Measurements from ENCODE around the gene MN1. TPM values are rescaled to one million over a fixed set of nuclear protein-coding genes. Genes with fewer than 3 reads are reported as not detected.

The MN1 gene
- total RNA-seq, 1 donor from 2014 or later, result 0.23 TPM

DNA sequence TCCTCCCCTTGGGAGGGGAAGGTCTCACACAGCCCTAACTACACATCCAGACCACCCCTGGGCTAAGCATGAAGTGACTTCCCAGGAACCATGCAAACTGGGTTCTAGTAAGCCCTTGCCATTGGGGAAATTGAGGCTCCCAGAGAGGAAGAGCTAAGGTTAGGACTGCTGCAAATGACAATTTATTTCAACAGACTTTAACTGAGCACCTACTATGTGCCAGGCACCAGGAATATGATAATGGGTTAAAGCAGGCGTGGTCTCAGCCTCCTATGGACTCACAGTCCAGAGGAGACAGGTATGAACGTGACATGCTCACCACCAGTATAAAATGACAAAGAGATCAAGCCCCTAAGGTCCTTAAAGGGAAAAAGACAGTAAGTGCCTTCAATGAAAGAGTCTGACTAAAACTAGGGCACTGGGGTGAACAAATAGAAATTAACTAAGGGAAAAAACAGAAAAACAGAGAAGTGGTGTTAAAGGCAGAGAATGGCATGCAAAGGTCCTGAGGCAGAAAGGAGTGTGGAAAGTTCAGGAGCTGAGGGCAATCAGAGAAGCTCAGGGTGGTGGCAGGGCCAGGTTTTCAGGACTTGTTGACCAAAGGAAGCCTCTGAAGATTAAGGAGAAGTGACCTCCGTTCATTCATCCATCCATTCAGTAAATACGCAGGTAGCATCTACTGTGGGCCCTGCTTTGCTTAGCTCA is 14.4 kb upstream of the MN1 start:
- no peaks in the 10 kb centered on the region for H3K4me1 Mint-ChIP-seq
- H3K4me3 Mint-ChIP-seq, result no peak overlapping the region
- intact Hi-C loops (cut with micrococcal nuclease), result no loop called here
- H3K9me3 Mint-ChIP-seq, result no peaks in the 10 kb centered on the region
- H3K27me3 Mint-ChIP-seq, result no peaks in the 10 kb centered on the region
- DNase-seq, result no peak
- no peaks in the 10 kb centered on the region for H3K36me3 Mint-ChIP-seq (ENCODE audit: low read depth)
- no peak overlapping the region for H3K27ac Mint-ChIP-seq

GRCh38 chr22:27814993-27815392 is 13.4 kb upstream of the MN1 start:
- H3K4me1 Mint-ChIP-seq, result no peaks in the 10 kb centered on the region
- no peak for DNase-seq
- no peaks in the 10 kb centered on the region for H3K36me3 Mint-ChIP-seq (ENCODE audit: low read depth)
- intact Hi-C loops (cut with micrococcal nuclease), result no loop called here
- H3K27ac Mint-ChIP-seq, result no peak overlapping the region
- H3K4me3 Mint-ChIP-seq, result no peak overlapping the region
- no peaks in the 10 kb centered on the region for H3K27me3 Mint-ChIP-seq
- no peaks in the 10 kb centered on the region for H3K9me3 Mint-ChIP-seq

- Mint-ChIP-seq H3K36me3 (ENCODE audit: low read depth) (no peaks in the 10 kb centered on the region), H3K4me1 (no peaks in the 10 kb centered on the region), H3K9me3 (no peaks in the 10 kb centered on the region), H3K27ac (no peak overlapping the region), H3K27me3 (peaks cover 5% of the 10 kb centered on the region), H3K4me3 (no peak overlapping the region)
- intact Hi-C loops (cut with micrococcal nuclease), result no loop called here
- no peak for DNase-seq
These were observed 10.2 kb upstream of the MN1 start for GRCh38 chr22:27811778-27812177.

DNA sequence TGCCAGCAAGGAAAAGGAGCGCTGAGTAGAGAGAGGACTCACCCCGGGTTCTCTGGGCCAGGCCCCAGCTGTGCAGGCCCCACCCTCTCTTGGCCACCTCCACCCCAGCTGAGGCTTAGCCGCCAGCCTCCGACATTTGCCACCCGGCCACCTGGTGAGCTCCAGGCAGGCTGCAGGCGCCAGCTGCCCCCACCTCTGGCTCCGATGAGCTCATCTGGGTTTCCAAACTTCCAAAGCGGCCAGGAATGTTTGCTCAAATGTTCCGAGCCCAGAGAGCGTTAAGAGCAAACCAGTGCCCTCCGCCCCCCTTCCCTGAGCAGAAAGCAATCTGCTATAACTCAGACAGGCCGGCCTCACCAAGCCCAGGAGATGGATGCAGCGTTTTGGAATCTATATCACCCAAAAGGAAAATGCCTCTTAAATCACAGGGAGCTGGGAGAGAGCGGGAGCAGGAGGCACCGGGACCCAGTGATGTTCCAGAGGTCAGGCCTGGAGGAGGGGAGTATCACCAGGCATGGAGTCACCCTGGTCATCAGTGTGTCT is 9.1 kb upstream of the MN1 start:
- H3K27me3 Mint-ChIP-seq, result peaks cover 6% of the 10 kb centered on the region
- no peaks in the 10 kb centered on the region for H3K9me3 Mint-ChIP-seq
- no peak for DNase-seq
- intact Hi-C loops (cut with micrococcal nuclease), result no loop called here
- no peaks in the 10 kb centered on the region for H3K36me3 Mint-ChIP-seq (ENCODE audit: low read depth)
- H3K27ac Mint-ChIP-seq, result no peak overlapping the region
- H3K4me3 Mint-ChIP-seq, result no peak overlapping the region
- H3K4me1 Mint-ChIP-seq, result no peaks in the 10 kb centered on the region

GRCh38 chr22:27809700-27810608 is 8.4 kb upstream of the MN1 start:
- no peak overlapping the region for H3K27ac Mint-ChIP-seq
- no peaks in the 10 kb centered on the region for H3K9me3 Mint-ChIP-seq
- DNase-seq, result no peak
- H3K4me1 Mint-ChIP-seq, result no peaks in the 10 kb centered on the region
- no peaks in the 10 kb centered on the region for H3K36me3 Mint-ChIP-seq (ENCODE audit: low read depth)
- peaks cover 14% of the 10 kb centered on the region for H3K27me3 Mint-ChIP-seq
- no peak overlapping the region for H3K4me3 Mint-ChIP-seq
- intact Hi-C loops (cut with micrococcal nuclease), result no loop called here

GRCh38 chr22:27809226-27809603 is 7.7 kb upstream of the MN1 start:
- DNase-seq, result no peak
- no peaks in the 10 kb centered on the region for H3K9me3 Mint-ChIP-seq
- H3K4me1 Mint-ChIP-seq, result peaks cover 2% of the 10 kb centered on the region
- peaks cover 19% of the 10 kb centered on the region for H3K27me3 Mint-ChIP-seq
- no peak overlapping the region for H3K27ac Mint-ChIP-seq
- intact Hi-C loops (cut with micrococcal nuclease), result no loop called here
- H3K36me3 Mint-ChIP-seq (ENCODE audit: low read depth), result no peaks in the 10 kb centered on the region
- H3K4me3 Mint-ChIP-seq, result no peak overlapping the region

DNA sequence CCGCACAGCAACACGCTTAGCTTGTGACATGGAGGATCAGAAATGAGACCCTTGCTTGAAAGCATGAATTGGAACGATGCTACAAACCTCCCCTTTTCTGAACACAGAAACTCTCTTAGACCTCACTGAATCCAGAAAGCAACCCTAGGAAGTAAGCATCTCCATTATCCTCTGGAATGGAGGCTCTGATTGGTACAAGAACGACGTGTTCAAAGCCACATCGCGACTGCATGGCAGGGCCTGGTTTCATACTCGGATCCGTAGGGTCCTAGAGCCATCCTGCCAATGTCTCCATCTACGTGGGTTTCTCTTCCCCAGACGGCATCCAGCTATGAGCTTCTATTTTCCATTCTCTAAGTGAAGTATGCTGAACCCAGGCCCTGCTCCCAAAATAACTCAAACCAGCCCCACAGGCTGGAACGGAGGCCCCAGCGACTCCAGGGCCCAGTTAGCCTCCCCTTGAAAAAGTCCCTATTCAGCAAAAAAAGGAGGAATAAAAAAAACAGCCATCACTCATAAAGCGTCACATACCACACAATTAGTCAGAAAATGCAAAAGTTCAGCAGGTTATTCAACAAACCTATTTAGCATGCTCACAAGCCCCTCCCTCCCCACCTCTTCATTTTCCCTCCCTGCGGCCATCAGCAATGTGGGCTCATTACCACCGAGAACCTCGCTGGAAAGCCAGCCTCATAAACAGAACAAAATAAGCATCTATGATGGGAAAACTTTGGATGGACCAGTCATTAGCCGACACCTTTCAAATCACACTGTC is 7.1 kb upstream of the MN1 start:
- H3K27me3 Mint-ChIP-seq, result peaks cover 23% of the 10 kb centered on the region
- no peaks in the 10 kb centered on the region for H3K36me3 Mint-ChIP-seq (ENCODE audit: low read depth)
- no peaks in the 10 kb centered on the region for H3K9me3 Mint-ChIP-seq
- H3K27ac Mint-ChIP-seq, result no peak overlapping the region
- no peak for DNase-seq
- intact Hi-C loops (cut with micrococcal nuclease), result no loop called here
- H3K4me3 Mint-ChIP-seq, result no peak overlapping the region
- H3K4me1 Mint-ChIP-seq, result peaks cover 2% of the 10 kb centered on the region

GRCh38 chr22:27805841-27806240 is 4.3 kb upstream of the MN1 start:
- no peak for DNase-seq
- Mint-ChIP-seq H3K9me3 (no peaks in the 10 kb centered on the region), H3K36me3 (ENCODE audit: low read depth) (no peaks in the 10 kb centered on the region)

DNA sequence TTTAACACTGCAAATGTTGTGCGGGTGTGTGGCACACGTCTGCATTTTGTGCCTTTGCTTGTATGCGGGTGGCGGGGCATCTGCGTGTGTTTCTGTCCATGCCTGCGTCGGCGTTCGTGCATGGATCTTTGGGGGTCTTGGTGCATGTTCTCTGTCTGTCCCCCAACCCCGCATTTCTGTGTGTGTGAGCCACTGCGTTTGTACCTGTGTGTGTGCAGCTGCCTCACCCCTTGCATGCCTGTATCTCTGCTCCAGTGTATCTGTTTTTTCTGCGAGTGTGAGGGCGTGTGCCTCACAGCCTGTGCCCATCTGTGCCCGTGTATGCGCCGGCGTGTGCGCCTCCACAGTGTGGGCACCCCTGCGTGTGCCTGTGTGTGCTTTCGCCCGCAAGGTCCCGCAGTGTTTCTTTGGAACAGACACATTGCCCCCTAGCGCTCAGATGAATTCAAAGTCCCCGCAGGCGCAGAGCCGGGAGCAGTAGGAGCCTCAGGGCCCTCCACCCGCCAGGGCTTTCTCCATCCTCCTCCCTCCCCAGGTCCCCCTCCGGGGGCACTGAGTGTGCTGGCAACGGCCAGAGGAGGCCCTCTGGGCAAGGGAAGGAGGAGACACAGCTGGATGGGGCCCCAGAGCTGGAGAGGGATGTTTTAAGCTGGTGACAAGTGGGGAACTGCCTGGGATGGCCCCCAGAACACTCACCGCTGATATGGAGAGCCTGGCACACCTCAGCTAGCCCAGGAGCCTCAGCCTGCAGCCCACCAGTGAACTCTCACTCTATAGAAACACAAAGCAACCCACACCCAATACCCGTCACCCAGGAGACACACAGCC is 3.1 kb upstream of the MN1 start:
- H3K36me3 Mint-ChIP-seq (ENCODE audit: low read depth), result no peaks in the 10 kb centered on the region
- H3K27me3 Mint-ChIP-seq, result peaks cover 39% of the 10 kb centered on the region
- intact Hi-C loops (cut with micrococcal nuclease), result loop anchor here (5.0 kb wide), 1 partner anchor 1047 kb away; no protein-coding TSS in a partner anchor
- DNase-seq, result peak; percentile 84
- H3K4me1 Mint-ChIP-seq, result peaks cover 8% of the 10 kb centered on the region
- H3K9me3 Mint-ChIP-seq, result no peaks in the 10 kb centered on the region
- H3K4me3 Mint-ChIP-seq, result no peak overlapping the region
- no peak overlapping the region for H3K27ac Mint-ChIP-seq

More at GRCh38 chr22:27805841-27806240, 4.3 kb upstream of the MN1 start:
- intact Hi-C loops (cut with micrococcal nuclease), result no loop called here
- Mint-ChIP-seq H3K27me3 (peaks cover 39% of the 10 kb centered on the region), H3K4me3 (no peak overlapping the region), H3K27ac (no peak overlapping the region), H3K4me1 (peaks cover 8% of the 10 kb centered on the region)

- Mint-ChIP-seq H3K4me1 (peaks cover 8% of the 10 kb centered on the region), H3K9me3 (no peaks in the 10 kb centered on the region), H3K36me3 (ENCODE audit: low read depth) (no peaks in the 10 kb centered on the region), H3K27ac (no peak overlapping the region), H3K4me3 (no peak overlapping the region), H3K27me3 (peaks cover 37% of the 10 kb centered on the region)
- intact Hi-C loops (cut with micrococcal nuclease), result loop anchor here (5.0 kb wide), 1 partner anchor 1047 kb away; no protein-coding TSS in a partner anchor
- no peak for DNase-seq
These were observed 2.4 kb upstream of the MN1 start for GRCh38 chr22:27803841-27804415.

DNA sequence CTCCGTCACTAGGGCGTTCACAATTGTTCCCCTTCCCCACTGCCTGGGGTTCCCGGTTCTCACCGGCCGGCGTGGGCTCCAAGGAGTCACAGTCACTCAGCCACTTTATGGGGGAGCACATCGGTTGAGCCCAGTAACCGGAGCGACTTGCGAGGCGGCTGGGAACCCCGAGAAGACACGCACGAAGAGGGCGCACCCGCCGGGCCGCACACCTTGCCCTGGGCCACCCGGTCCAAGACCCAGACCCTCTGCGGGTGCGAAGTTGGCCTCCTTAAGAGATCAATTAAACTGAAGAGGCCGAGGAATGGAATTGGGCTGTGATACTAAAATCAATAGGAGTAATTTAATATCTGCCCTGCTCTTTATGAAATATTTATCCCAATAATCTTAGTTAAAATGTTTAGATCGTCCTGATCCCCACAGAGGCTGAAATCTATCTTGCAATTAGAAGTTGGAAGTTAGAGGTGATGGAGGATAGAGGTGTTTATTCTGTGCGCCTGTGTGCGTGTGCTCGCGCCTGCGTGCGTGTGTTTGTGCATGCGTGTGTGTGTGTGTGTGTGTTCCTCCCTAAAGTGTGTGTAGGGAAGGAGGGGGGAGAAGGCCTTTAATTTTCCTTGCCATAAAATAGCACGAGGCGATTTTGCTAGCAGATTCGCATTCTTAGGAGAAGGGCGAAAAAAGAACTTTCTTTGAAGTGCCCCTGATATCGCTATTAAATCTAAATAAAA is 954 bp upstream of the MN1 start:
- H3K27ac Mint-ChIP-seq, result no peak overlapping the region
- peaks cover 8% of the 10 kb centered on the region for H3K4me1 Mint-ChIP-seq
- H3K27me3 Mint-ChIP-seq, result peaks cover 37% of the 10 kb centered on the region
- H3K9me3 Mint-ChIP-seq, result no peaks in the 10 kb centered on the region
- H3K36me3 Mint-ChIP-seq (ENCODE audit: low read depth), result no peaks in the 10 kb centered on the region
- intact Hi-C loops (cut with micrococcal nuclease), result loop anchor here (5.0 kb wide), 1 partner anchor 1045 kb away; no protein-coding TSS in a partner anchor
- H3K4me3 Mint-ChIP-seq, result peak overlapping the region; percentile 78
- DNase-seq, result no peak

DNA sequence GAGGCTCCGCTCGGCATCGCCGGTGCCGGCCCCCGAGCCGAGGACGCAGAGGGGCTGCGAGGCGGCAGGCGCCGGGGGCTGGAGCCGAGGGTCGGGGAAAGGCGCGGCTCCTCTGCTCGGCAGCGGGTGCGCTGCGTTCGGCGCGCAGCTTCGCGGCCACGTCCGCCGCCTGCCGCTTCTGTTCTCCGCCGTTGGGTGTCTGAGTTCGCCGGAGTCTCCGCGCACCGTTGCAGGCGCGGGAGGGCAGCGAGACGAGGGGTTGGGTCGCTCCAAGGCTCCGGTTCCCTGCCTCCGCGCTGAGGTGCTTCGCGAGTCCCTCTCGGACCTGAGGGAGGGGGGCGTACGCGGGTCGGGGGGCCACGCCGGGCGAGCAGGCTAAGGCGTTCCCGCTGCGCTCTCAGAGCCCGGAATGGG is 347 bp downstream of the MN1 start:
- no peaks in the 10 kb centered on the region for H3K36me3 Mint-ChIP-seq (ENCODE audit: low read depth)
- H3K4me3 Mint-ChIP-seq, result peak overlapping the region; percentile 78
- H3K9me3 Mint-ChIP-seq, result no peaks in the 10 kb centered on the region
- peaks cover 8% of the 10 kb centered on the region for H3K4me1 Mint-ChIP-seq
- H3K27me3 Mint-ChIP-seq, result peaks cover 37% of the 10 kb centered on the region
- DNase-seq, result peak; percentile 77
- H3K27ac Mint-ChIP-seq, result no peak overlapping the region
- intact Hi-C loops (cut with micrococcal nuclease), result loop anchor here (5.0 kb wide), 1 partner anchor 1044 kb away; no protein-coding TSS in a partner anchor
